Mesenchymal stem cell (in vitro differentiated cells and primary cell): ENCODE data around the gene CD6.

Experiments
- DNase-seq: peaks from one replicate; pipeline ENCODE4 v3.0.0-alpha.2; 2013
- H2AFZ ChIP-seq: one replicate; pipeline ENCODE4 v1.6.1; 2013; ENCODE audit warnings: low read depth, mild to moderate bottlenecking, control low read depth, inconsistent platforms, low read length, moderate library complexity
- H2AK5ac ChIP-seq: 2 replicates; pipeline ENCODE4 v1.6.1; 2013; ENCODE audit warnings: low read length, moderate library complexity, mild to moderate bottlenecking, inconsistent platforms; ENCODE audit not compliant: severe bottlenecking
- H2BK120ac ChIP-seq: one replicate; pipeline ENCODE4 v1.6.1; 2013; ENCODE audit warnings: low read depth, mild to moderate bottlenecking, inconsistent platforms, low read length, moderate library complexity
- H2BK12ac ChIP-seq, 2 experiments: one replicate each; pipeline ENCODE4 v1.6.1; 2013; ENCODE audit warnings: inconsistent platforms in 2 of 2, low read length in 2 of 2, mild to moderate bottlenecking in 2 of 2, moderate library complexity in 2 of 2, control low read depth in 1 of 2
- H2BK15ac ChIP-seq: one replicate; pipeline ENCODE4 v1.6.1; 2013; ENCODE audit warnings: mild to moderate bottlenecking, low read depth, inconsistent platforms; ENCODE audit not compliant: poor library complexity, severe bottlenecking
- H2BK5ac ChIP-seq: 2 replicates; pipeline ENCODE4 v1.6.1; 2013; ENCODE audit warnings: low read depth, mild to moderate bottlenecking, low read length, control low read depth, inconsistent platforms; ENCODE audit not compliant: poor library complexity, severe bottlenecking
- H3K14ac ChIP-seq, 2 experiments: one replicate each; pipeline ENCODE4 v1.6.1; 2013; ENCODE audit warnings: inconsistent platforms in 2 of 2, low read length in 2 of 2, control low read depth in 1 of 2, mild to moderate bottlenecking in 1 of 2, moderate library complexity in 1 of 2
- H3K18ac ChIP-seq, 2 experiments: one replicate each; pipeline ENCODE4 v1.6.1; 2013; ENCODE audit warnings: inconsistent platforms in 2 of 2, low read length in 2 of 2, control low read depth in 1 of 2, low read depth in 1 of 2, mild to moderate bottlenecking in 1 of 2
- H3K23ac ChIP-seq, 2 experiments: one replicate each; pipeline ENCODE4 v1.6.1; 2013; ENCODE audit warnings: inconsistent platforms in 2 of 2, low read length in 2 of 2, mild to moderate bottlenecking in 2 of 2, moderate library complexity in 2 of 2, control low read depth in 1 of 2
- H3K27ac ChIP-seq: 2 replicates; pipeline ENCODE4 v1.5.1; 2013; ENCODE audit warnings: mild to moderate bottlenecking, moderate library complexity, low read length, control low read depth, inconsistent platforms; ENCODE audit not compliant: poor library complexity, severe bottlenecking
- H3K27me3 ChIP-seq, 2 experiments: 2 replicates each; pipeline versions ENCODE4 v1.6.1 to v1.7.0; 2013; ENCODE audit warnings: low read length in 2 of 2, mild to moderate bottlenecking in 2 of 2, moderate library complexity in 2 of 2, control low read depth in 1 of 2, inconsistent platforms in 1 of 2; ENCODE audit not compliant: control insufficient read depth in 1 of 2, insufficient read depth in 1 of 2
- H3K36me3 ChIP-seq, 2 experiments: 2 replicates each; pipeline versions ENCODE4 v1.6.1 to v1.7.0; 2013; ENCODE audit warnings: low read length in 2 of 2, control low read depth in 1 of 2, inconsistent platforms in 1 of 2, low read depth in 1 of 2, mild to moderate bottlenecking in 1 of 2; ENCODE audit not compliant: insufficient read depth in 2 of 2, control insufficient read depth in 1 of 2
- H3K4ac ChIP-seq, 2 experiments: one replicate each; pipeline ENCODE4 v1.6.1; 2013; ENCODE audit warnings: inconsistent platforms in 2 of 2, low read length in 2 of 2, mild to moderate bottlenecking in 2 of 2, moderate library complexity in 2 of 2, control low read depth in 1 of 2, low read depth in 1 of 2
- H3K4me1 ChIP-seq: 2 replicates; pipeline ENCODE4 v1.6.1; 2013; ENCODE audit warnings: low read depth, low read length, control low read depth; ENCODE audit not compliant: control insufficient read depth, insufficient read depth
- H3K4me2 ChIP-seq: 2 replicates; pipeline ENCODE4 v1.6.1; 2013; ENCODE audit warnings: low read length, mild to moderate bottlenecking, inconsistent platforms; ENCODE audit not compliant: poor library complexity, severe bottlenecking
- H3K4me3 ChIP-seq, 2 experiments: 2 replicates each; pipeline versions ENCODE4 v1.5.1 to v1.7.0; 2013; ENCODE audit warnings: low read length in 2 of 2, mild to moderate bottlenecking in 2 of 2, control low read depth in 1 of 2, low read depth in 1 of 2; ENCODE audit not compliant: insufficient read depth in 1 of 2
- H3K79me1 ChIP-seq: replicated peaks from 2 replicates; pipeline ENCODE4 v1.6.1; 2013; ENCODE audit warnings: mild to moderate bottlenecking, control low read depth, low read length, inconsistent platforms; ENCODE audit not compliant: poor library complexity, severe bottlenecking
- H3K9ac ChIP-seq: 2 replicates; pipeline ENCODE4 v1.7.0; 2013; ENCODE audit warnings: mild to moderate bottlenecking, low read length, moderate library complexity
- H3K9me3 ChIP-seq: 2 replicates; pipeline ENCODE4 v1.7.0; 2013; ENCODE audit warnings: mild to moderate bottlenecking, low read length; ENCODE audit not compliant: control insufficient read depth
- H4K8ac ChIP-seq: one replicate; pipeline ENCODE4 v1.6.1; 2013; ENCODE audit warnings: inconsistent platforms, mild to moderate bottlenecking, low read length, moderate library complexity
- H4K91ac ChIP-seq: one replicate; pipeline ENCODE4 v1.6.1; 2013; ENCODE audit warnings: mild to moderate bottlenecking, low read length, inconsistent platforms
- WGBS: methylation state at CpG from one replicate; pipeline ENCODE4 v1.1.7; 2013; ENCODE audit warnings: mixed read lengths; 5-methylcytosine and 5-hydroxymethylcytosine counted together

CD6 gene

DNA sequence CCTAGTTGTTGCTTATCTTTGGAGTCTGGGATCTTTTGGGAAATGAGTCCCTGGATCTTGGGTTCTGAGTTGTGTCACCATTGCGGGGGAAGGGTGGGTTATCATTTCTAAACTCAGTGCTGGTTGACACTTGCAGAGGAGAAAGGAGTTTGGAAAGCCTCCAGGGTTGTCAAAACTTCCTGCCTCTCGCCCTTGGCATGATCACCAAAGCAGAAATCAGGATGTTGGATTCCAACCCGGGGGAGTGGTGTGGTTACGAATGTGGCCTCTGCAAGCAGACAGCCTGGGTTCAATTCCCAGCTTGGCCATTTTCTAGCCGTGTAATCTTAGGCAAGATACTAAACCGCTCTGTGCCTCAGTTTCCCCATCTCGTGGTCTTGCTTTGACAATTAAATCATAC lies 24.3 kb downstream of the CD6 start:
- Histone ChIP-seq H3K14ac (no peak overlapping the region), H3K4me2 (no peak overlapping the region), H3K23ac (no peak overlapping the region), H4K8ac (no peak overlapping the region), H2BK12ac (no peak overlapping the region), H2AFZ (no peak overlapping the region), H3K9me3 (no peaks in the 10 kb centered on the region), H3K9ac (no peak overlapping the region), H3K36me3 (no peaks in the 10 kb centered on the region), H3K79me1 (no peaks in the 10 kb centered on the region), H2AK5ac (no peak overlapping the region), H2BK5ac (no peak overlapping the region), H3K18ac (no peak overlapping the region), H3K4ac (no peak overlapping the region), H3K4me1 (no peaks in the 10 kb centered on the region), H3K27me3 (peaks cover 17 to 61% of the 10 kb centered on the region in 2 experiments), H2BK120ac (no peak overlapping the region), H3K4me3 (no peak overlapping the region), H2BK15ac (no peak overlapping the region), H3K27ac (no peak overlapping the region), H4K91ac (no peak overlapping the region)
- no peak for DNase-seq
- WGBS: 74% methylated on average over 7 of the region's 7 CpGs

DNA sequence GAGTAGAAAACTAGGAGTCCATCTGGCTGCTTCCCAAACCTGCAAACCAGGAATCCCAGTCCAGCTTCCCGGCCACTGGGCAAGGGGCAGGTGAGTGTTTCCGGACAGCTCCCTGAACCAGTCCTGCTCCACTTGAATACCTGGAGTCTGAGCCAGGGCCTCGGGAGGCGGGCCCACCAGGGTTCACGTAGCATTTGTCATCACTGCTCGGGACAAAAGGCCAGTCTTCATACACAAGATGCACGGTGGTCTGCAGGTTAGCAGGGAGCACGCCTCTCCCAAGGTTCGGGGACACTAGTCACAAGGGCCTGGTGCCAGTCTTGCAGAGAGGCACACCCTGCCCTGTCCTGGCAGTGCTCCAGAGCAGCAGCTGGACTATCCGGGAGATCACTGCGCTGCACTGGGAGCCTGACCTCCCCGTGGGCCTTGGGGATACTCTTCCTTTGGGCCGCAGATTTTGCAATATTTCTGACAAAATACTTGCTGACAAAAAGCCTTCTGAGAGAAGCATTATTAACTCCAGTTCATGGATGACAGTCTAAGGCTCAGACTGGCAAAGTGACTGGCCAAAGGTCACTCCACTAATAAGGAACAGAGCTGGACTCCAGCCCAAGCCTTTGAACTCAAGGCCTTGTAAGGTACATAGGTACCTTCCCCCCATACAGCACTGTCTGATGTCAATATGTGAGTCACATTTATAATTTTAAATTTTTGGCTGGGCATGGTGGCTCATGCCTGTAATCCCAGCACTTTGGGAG lies 25.1 kb downstream of the CD6 start:
- no peak overlapping the region for H3K14ac ChIP-seq
- no peaks in the 10 kb centered on the region for H3K9me3 ChIP-seq
- no peak overlapping the region for H2BK15ac ChIP-seq
- H2BK120ac ChIP-seq: no peak overlapping the region
- H3K4me1 ChIP-seq: no peaks in the 10 kb centered on the region
- no peak overlapping the region for H2AK5ac ChIP-seq
- H4K8ac ChIP-seq: no peak overlapping the region
- H3K4me2 ChIP-seq: no peak overlapping the region
- H3K9ac ChIP-seq: no peak overlapping the region
- no peak overlapping the region for H3K23ac ChIP-seq
- H3K79me1 ChIP-seq: no peaks in the 10 kb centered on the region
- no peak overlapping the region for H3K27ac ChIP-seq
- no peaks in the 10 kb centered on the region for H3K36me3 ChIP-seq
- no peak overlapping the region for H4K91ac ChIP-seq
- no peak overlapping the region for H3K18ac ChIP-seq
- no peak overlapping the region for H2AFZ ChIP-seq
- 85% methylated on average over 13 of the region's 13 CpGs for WGBS
- no peak overlapping the region for H3K4ac ChIP-seq
- DNase-seq: no peak
- no peak overlapping the region for H2BK5ac ChIP-seq
- H3K27me3 ChIP-seq: peaks cover 17 to 60% of the 10 kb centered on the region in 2 experiments
- no peak overlapping the region for H3K4me3 ChIP-seq
- no peak overlapping the region for H2BK12ac ChIP-seq

- no peak overlapping the region for H3K18ac ChIP-seq
- H3K4me2 ChIP-seq: no peak overlapping the region
- no peak overlapping the region for H3K14ac ChIP-seq
- 83% methylated on average over 11 of the region's 11 CpGs for WGBS
- H2BK15ac ChIP-seq: no peak overlapping the region
- no peak overlapping the region for H3K4ac ChIP-seq
- no peak overlapping the region for H2BK5ac ChIP-seq
- no peak overlapping the region for H3K23ac ChIP-seq
- DNase-seq: no peak
- no peak overlapping the region for H4K8ac ChIP-seq
- H2AK5ac ChIP-seq: no peak overlapping the region
- H3K4me1 ChIP-seq: peaks cover 2% of the 10 kb centered on the region
- no peak overlapping the region for H2BK120ac ChIP-seq
- H3K4me3 ChIP-seq: no peak overlapping the region
- H3K36me3 ChIP-seq: no peaks in the 10 kb centered on the region
- no peaks in the 10 kb centered on the region for H3K79me1 ChIP-seq
- H2AFZ ChIP-seq: no peak overlapping the region
- H3K9ac ChIP-seq: no peak overlapping the region
- no peak overlapping the region for H4K91ac ChIP-seq
- peaks cover 5 to 53% of the 10 kb centered on the region in 2 experiments for H3K27me3 ChIP-seq
- no peak overlapping the region for H2BK12ac ChIP-seq
- no peaks in the 10 kb centered on the region for H3K9me3 ChIP-seq
- H3K27ac ChIP-seq: no peak overlapping the region
Observed at GRCh38 chr11:61000426-61000825, 28.9 kb downstream of the CD6 start.

DNA sequence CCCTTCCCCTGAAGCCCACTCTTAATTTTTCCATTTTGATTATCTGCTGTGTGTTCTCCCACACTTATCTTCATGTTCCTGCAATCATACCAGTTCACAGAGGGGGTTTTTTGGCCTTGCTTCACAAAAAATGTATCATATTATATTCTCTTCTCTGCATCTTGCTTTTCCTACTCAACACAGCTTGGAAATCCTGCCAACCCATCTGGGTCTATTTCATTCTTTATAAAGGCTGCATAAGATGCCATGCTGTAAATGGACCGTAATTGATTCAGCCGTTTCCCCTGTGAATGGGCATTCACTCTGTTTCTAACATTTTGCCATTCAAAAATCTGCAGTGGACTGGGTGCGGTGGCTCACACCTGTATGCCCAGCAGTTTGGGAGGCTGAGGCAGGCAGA lies 30.5 kb downstream of the CD6 start:
- H4K8ac ChIP-seq: no peak overlapping the region
- WGBS: 83% methylated on average over 3 of the region's 3 CpGs
- no peaks in the 10 kb centered on the region for H3K36me3 ChIP-seq
- H4K91ac ChIP-seq: no peak overlapping the region
- no peaks in the 10 kb centered on the region for H3K9me3 ChIP-seq
- H3K27me3 ChIP-seq: peaks cover 5 to 57% of the 10 kb centered on the region in 2 experiments
- no peak overlapping the region for H2BK120ac ChIP-seq
- no peak overlapping the region for H3K4me2 ChIP-seq
- H3K79me1 ChIP-seq: no peaks in the 10 kb centered on the region
- no peak overlapping the region for H2BK12ac ChIP-seq
- no peak overlapping the region for H3K4me3 ChIP-seq
- H2AK5ac ChIP-seq: no peak overlapping the region
- peaks cover 2% of the 10 kb centered on the region for H3K4me1 ChIP-seq
- H3K14ac ChIP-seq: no peak overlapping the region
- no peak overlapping the region for H3K18ac ChIP-seq
- H3K9ac ChIP-seq: no peak overlapping the region
- H3K27ac ChIP-seq: no peak overlapping the region
- H3K23ac ChIP-seq: no peak overlapping the region
- no peak overlapping the region for H2AFZ ChIP-seq
- H3K4ac ChIP-seq: no peak overlapping the region
- H2BK5ac ChIP-seq: no peak overlapping the region
- no peak for DNase-seq
- H2BK15ac ChIP-seq: no peak overlapping the region
